Glutamatergic neuron (in vitro differentiated cells): Measurements from ENCODE around the gene LRCH1. TPM values are rescaled to one million over a fixed set of nuclear protein-coding genes. Genes with fewer than 3 reads are reported as not detected.

ENCODE experiments used
- DNase-seq: peaks from one replicate; pipeline ENCODE4 v3.0.0; 2022
- H3K27ac Mint-ChIP-seq: one replicate; pipeline ENCODE4 v1.8.0; 2020; ENCODE audit warnings: mild to moderate bottlenecking, mixed read lengths, inconsistent platforms; ENCODE audit not compliant: unreplicated experiment
- H3K27me3 Mint-ChIP-seq: one replicate; pipeline ENCODE4 v1.8.0; 2020; ENCODE audit warnings: mild to moderate bottlenecking, moderate library complexity, mixed read lengths, inconsistent platforms; ENCODE audit not compliant: unreplicated experiment
- H3K36me3 Mint-ChIP-seq: one replicate; pipeline ENCODE4 v1.8.0; 2020; ENCODE audit warnings: mild to moderate bottlenecking, mixed read lengths, inconsistent platforms; ENCODE audit not compliant: unreplicated experiment
- H3K4me1 Mint-ChIP-seq: one replicate; pipeline ENCODE4 v1.8.0; 2020; ENCODE audit warnings: mild to moderate bottlenecking, low read depth, mixed read lengths, inconsistent platforms; ENCODE audit not compliant: unreplicated experiment
- H3K4me3 Mint-ChIP-seq: one replicate; pipeline ENCODE4 v1.8.0; 2020; ENCODE audit warnings: mild to moderate bottlenecking, mixed read lengths, inconsistent platforms; ENCODE audit not compliant: unreplicated experiment
- H3K9me3 Mint-ChIP-seq: one replicate; pipeline ENCODE4 v1.8.0; 2020; ENCODE audit warnings: mild to moderate bottlenecking, moderate library complexity, mixed read lengths, inconsistent platforms; ENCODE audit not compliant: unreplicated experiment
- total RNA-seq: library from RNA; stranded (reverse); fragmentation: NEBNext Ultra II Directional; extraction: Animal tissue kit (Norgen Biotek cat#: 25700); gene quantifications from one replicate; pipeline ENCODE4 v1.2.1, GENCODE V29; 2021; ENCODE audit not compliant: unreplicated experiment
- TF ChIP-seq, protein P1 (sequence below): fragments of 200-600 bp; sonication (generic); IDR thresholded peaks from one replicate; pipeline ENCODE4 v1.5.0; 2021; ENCODE audit not compliant: partially characterized antibody, unreplicated experiment

Gene LRCH1
- total RNA-seq, 1 donor from 2014 or later: 40.6 TPM

DNA sequence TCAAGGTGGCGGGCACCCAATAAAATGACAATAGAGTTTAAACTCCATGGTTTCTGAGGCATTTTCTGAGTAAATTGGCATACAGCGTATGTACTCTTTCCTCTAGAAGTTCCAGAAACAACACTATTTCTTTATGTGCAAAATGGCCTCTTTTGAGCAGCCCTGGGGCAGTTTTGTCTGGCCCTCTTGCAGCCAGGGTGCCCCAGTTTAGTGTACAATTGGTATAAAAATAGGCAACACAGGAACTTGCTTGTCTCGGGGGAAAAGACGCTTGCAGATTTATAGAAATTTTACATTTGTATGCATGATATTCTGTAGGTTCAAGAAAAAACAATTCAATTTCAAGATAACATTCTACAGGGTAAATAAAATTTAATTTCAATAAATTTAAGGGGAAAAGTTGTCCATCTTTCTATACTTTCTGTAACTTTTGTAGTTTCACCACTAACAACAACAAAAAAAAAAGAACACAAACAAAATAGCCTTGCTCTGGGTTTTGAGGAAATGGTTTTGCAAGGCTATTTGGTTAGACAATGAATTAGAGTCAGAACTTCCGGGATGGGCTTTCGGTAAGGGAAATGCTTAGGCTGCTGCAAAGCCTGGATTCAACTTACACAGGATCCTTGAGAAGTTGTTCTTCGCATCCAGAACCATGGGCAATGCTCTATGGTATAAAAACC lies 45.3 kb downstream of the LRCH1 start:
- DNase-seq: no peak
- Mint-ChIP-seq H3K4me3 (no peak overlapping the region), H3K27me3 (no peaks in the 10 kb centered on the region), H3K36me3 (no peaks in the 10 kb centered on the region), H3K4me1 (peaks cover 26% of the 10 kb centered on the region), H3K27ac (no peak overlapping the region), H3K9me3 (no peaks in the 10 kb centered on the region)
- TF ChIP-seq, protein P1, sequence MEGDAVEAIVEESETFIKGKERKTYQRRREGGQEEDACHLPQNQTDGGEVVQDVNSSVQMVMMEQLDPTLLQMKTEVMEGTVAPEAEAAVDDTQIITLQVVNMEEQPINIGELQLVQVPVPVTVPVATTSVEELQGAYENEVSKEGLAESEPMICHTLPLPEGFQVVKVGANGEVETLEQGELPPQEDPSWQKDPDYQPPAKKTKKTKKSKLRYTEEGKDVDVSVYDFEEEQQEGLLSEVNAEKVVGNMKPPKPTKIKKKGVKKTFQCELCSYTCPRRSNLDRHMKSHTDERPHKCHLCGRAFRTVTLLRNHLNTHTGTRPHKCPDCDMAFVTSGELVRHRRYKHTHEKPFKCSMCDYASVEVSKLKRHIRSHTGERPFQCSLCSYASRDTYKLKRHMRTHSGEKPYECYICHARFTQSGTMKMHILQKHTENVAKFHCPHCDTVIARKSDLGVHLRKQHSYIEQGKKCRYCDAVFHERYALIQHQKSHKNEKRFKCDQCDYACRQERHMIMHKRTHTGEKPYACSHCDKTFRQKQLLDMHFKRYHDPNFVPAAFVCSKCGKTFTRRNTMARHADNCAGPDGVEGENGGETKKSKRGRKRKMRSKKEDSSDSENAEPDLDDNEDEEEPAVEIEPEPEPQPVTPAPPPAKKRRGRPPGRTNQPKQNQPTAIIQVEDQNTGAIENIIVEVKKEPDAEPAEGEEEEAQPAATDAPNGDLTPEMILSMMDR: no peak

DNA sequence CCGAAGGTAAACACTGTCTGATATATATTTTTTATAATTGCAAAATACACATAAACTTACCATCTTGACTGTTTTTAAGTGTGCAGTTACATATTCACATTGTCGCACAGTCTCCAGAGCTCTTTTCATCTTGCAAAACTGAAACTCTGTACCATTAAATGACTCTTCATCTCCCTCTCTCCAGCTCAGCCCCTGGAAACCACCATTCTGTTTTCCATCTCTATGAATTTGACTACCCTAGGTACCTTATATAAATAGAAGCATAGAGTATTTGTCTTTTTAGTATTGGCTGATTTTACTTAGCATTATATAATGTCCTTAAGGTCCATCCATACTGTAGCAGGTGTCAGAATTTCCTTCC lies 45.8 kb downstream of the LRCH1 start:
- no peaks in the 10 kb centered on the region for H3K9me3 Mint-ChIP-seq
- peaks cover 26% of the 10 kb centered on the region for H3K4me1 Mint-ChIP-seq
- H3K4me3 Mint-ChIP-seq: no peak overlapping the region
- no peaks in the 10 kb centered on the region for H3K36me3 Mint-ChIP-seq
- TF ChIP-seq, protein P1: no peak
- no peaks in the 10 kb centered on the region for H3K27me3 Mint-ChIP-seq
- no peak for DNase-seq
- H3K27ac Mint-ChIP-seq: no peak overlapping the region

DNA sequence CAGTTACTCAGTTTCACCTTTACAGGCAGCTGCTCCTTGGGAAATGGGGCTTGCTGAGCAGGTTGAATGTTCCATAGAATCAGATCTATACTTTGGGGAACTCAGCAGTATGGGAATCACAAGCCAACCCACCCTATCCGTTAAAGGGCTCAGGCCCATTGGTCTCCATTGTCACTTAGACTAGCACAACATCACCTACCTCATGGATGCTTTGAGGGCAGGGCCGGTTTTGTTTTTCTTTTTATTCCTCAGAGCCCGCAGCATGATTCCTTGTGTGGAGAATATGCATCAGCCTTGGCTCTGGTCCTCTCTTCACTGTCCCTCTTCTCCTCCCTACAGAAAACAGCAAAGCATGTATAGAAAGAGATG lies 48.0 kb downstream of the LRCH1 start:
- Mint-ChIP-seq H3K4me1 (peaks cover 13% of the 10 kb centered on the region), H3K4me3 (no peak overlapping the region), H3K27ac (no peak overlapping the region), H3K27me3 (no peaks in the 10 kb centered on the region), H3K36me3 (no peaks in the 10 kb centered on the region), H3K9me3 (no peaks in the 10 kb centered on the region)
- no peak for DNase-seq
- TF ChIP-seq, protein P1: no peak

DNA sequence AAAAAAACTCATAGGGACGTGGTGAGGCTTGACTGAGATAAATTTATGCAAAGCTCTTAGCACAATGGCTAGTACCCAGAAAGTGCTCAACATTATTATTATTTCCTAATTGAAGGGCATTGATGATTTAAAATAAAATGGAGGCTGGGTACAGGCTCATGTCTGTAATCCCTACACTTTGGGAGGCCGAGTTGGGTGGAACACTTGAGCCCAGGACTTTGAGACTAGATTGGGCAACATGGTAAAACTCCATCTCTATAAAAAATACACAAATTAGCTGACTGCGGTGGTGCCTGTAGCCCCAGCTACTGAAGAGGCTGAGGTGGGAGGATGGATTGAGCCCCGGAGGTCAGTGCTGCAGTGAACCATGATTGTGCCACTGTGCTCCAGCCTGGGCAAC lies 49.6 kb downstream of the LRCH1 start:
- H3K4me3 Mint-ChIP-seq: no peak overlapping the region
- H3K36me3 Mint-ChIP-seq: no peaks in the 10 kb centered on the region
- TF ChIP-seq, protein P1: no peak
- H3K4me1 Mint-ChIP-seq: peaks cover 10% of the 10 kb centered on the region
- H3K9me3 Mint-ChIP-seq: peaks cover under 1% of the 10 kb centered on the region
- no peak for DNase-seq
- H3K27me3 Mint-ChIP-seq: no peaks in the 10 kb centered on the region
- no peak overlapping the region for H3K27ac Mint-ChIP-seq

DNA sequence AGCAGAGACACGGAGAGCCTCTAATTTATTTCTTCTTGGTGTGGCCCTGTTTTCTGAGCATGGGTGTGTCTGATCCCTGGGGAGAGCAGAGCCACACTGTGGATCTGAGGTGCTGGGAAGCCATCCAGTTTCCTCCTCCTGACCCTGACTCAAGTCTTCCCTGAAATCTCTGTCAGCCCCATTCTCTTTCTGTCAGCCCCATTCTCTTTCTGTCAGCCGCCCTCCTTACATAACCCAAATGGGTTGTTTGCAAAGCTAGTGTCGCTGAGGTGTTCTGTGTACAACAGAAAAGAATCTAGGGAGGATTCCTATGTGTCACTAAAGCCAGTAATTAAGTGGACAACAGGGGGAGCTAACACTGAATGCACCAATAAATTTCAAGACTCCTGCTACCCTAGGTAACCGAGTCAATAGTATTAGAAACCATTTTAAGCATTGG lies 50.2 kb downstream of the LRCH1 start:
- Mint-ChIP-seq H3K4me1 (peaks cover 16% of the 10 kb centered on the region), H3K27me3 (no peaks in the 10 kb centered on the region), H3K4me3 (no peak overlapping the region), H3K9me3 (peaks cover 7% of the 10 kb centered on the region), H3K36me3 (no peaks in the 10 kb centered on the region), H3K27ac (no peak overlapping the region)
- no peak for DNase-seq
- TF ChIP-seq, protein P1: peak; percentile 10
